Adrenal gland (tissue), 12 donors: ENCODE results near the gene XPR1. TPM values are rescaled to one million over a fixed set of nuclear protein-coding genes. Genes with fewer than 3 reads are reported as not detected.

ENCODE experiments used
- DNase-seq, 7 donors: peaks; one replicate each; pipeline ENCODE4 v3.0.0-alpha.2; 2019 to 2020
- H3K27ac ChIP-seq, 5 donors: fragments of 200-600 bp; sonication (generic) in 4 of 5; 1 replicate in 3 of 5; 2 replicates in 2 of 5; pipeline versions ENCODE4 v1.5.1 to v1.8.0; 2016 to 2020; ENCODE audit warnings: mild to moderate bottlenecking in 1 of 5
- H3K27me3 ChIP-seq: fragments of 200-600 bp; 2 replicates; pipeline ENCODE4 v1.8.0; 2021
- H3K36me3 ChIP-seq, 2 donors: fragments of 200-600 bp; replicated peaks in 1 of 2; 1 replicate in 1 of 2; 2 replicates in 1 of 2; pipeline versions ENCODE4 v1.5.1 to v1.8.0; 2018 to 2022
- H3K4me1 ChIP-seq, 2 donors: fragments of 200-600 bp; replicated peaks in 1 of 2; 1 replicate in 1 of 2; 2 replicates in 1 of 2; pipeline versions ENCODE4 v1.5.1 to v1.8.0; 2018 to 2021
- H3K4me3 ChIP-seq, 4 donors: fragments of 200-600 bp; sonication (generic) in 3 of 4; one replicate each; pipeline ENCODE4 v1.5.1; 2016 to 2018
- H3K9me3 ChIP-seq, 3 donors: fragments of 200-600 bp; sonication (generic) in 1 of 3; replicated peaks in 1 of 3; 1 replicate in 2 of 3; 2 replicates in 1 of 3; pipeline versions ENCODE4 v1.5.1 to v1.8.0; 2016 to 2021
- CTCF ChIP-seq, 6 experiments: fragments of 450-650 bp in 4 of 6; fragments of 200-600 bp in 2 of 6; sonication (generic) in 1 of 6; IDR thresholded peaks; 1 replicate in 5 of 6; 2 replicates in 1 of 6; pipeline versions ENCODE4 v1.5.1 to v1.8.0; 2016 to 2021; ENCODE audit warnings: antibody characterized with exemption in 6 of 6, mild to moderate bottlenecking in 2 of 6, moderate library complexity in 1 of 6
- POLR2A ChIP-seq, 2 donors: fragments of 450-650 bp; IDR thresholded peaks; one replicate each; pipeline ENCODE4 v1.6.1; 2017; ENCODE audit warnings: antibody characterized with exemption in 2 of 2, mild to moderate bottlenecking in 2 of 2, moderate library complexity in 1 of 2
- WGBS, 4 donors: extraction: QIAGEN DNeasy Blood & Tissue Kit in 2 of 4; methylation state at CpG; one replicate each; pipeline versions ENCODE4 v1.1.5 to v1.1.7; 2013 to 2017; 5-methylcytosine and 5-hydroxymethylcytosine counted together
- intact Hi-C, 2 donors: fragments of 100-400 bp; cut with DNase I; formaldehyde crosslinking; loops; one replicate each; pipeline versions ENCODE4 v1.14.1 to v1.15.0; 2022 to 2023
- polyA plus RNA-seq, 3 donors: library from polyadenylated mRNA; stranded (reverse); fragments of 200-250 nt in 2 of 3; fragments of 350-450 nt in 1 of 3; fragmentation: Illumina TruSeq in 1 of 3; extraction: RNeasy Lipid Tissue Mini Kit (QIAGEN cat#74804) in 1 of 3; gene quantifications; one replicate each; pipeline ENCODE4 v1.2.3, GENCODE V29; 2013 to 2014
- total RNA-seq, 9 donors: library from RNA; depleted of rRNA in 4 of 9; stranded (reverse); fragments of >200 nt in 4 of 9; fragments of 120-200 nt in 1 of 9; fragmentation: NEBNext Ultra II Directional in 1 of 9; extraction: Animal tissue kit (Norgen Biotek cat#: 25700) in 1 of 9; gene quantifications; one replicate each; pipeline versions ENCODE4 v1.1.0 to v1.2.4, GENCODE V29; 2013 to 2023
- donor health status: healthy with polysubstance abuse.
- donor health status: Bipolar disorder and iron deficiency.
- donor health status: DM: yes; HTN: yes; CAD: no.
- donor health status: DM: no; HTN: no; CAD: no.
- donor health status: DM: no; HTN: no; CAD: no.
- donor health status: DM: yes; HTN: yes; CAD: no.

The XPR1 gene
- total and polyA plus RNA-seq, 12 donors: 4.8 to 53.0 (median 24.1) TPM

- Histone ChIP-seq H3K4me1 (peaks cover 0 to 5% of the 10 kb centered on the region in 2 donors), H3K36me3 (no peaks in the 10 kb centered on the region), H3K4me3 (no peak overlapping the region), H3K27me3 (peaks cover 3% of the 10 kb centered on the region), H3K27ac (no peak overlapping the region), H3K9me3 (no peaks in the 10 kb centered on the region)
- TF ChIP-seq POLR2A (IDR thresholded peaks at IDR 0.05): no peak
- no peak for TF ChIP-seq CTCF (IDR thresholded peaks at IDR 0.05)
- WGBS, 4 donors: 86 to 95% (median 91%) methylated on average over 8 to 17 of the region's 17 CpGs
- intact Hi-C loops: no loop called here
- no peak for DNase-seq
Measured at GRCh38 chr1:180916012-180916770, 284.4 kb downstream of the XPR1 start.

GRCh38 chr1:180916771-180917170, 284.9 kb downstream of the XPR1 start:
- H3K36me3 ChIP-seq: no peaks in the 10 kb centered on the region
- H3K27me3 ChIP-seq: peaks cover 3% of the 10 kb centered on the region
- no peak overlapping the region for H3K27ac ChIP-seq
- WGBS, 4 donors: 85 to 89% (median 85%) methylated on average over 7 to 10 of the region's 10 CpGs
- intact Hi-C loops: no loop called here
- no peak overlapping the region for H3K4me3 ChIP-seq
- H3K4me1 ChIP-seq: peaks cover 0 to 2% of the 10 kb centered on the region in 2 donors
- no peak for TF ChIP-seq CTCF (IDR thresholded peaks at IDR 0.05)
- TF ChIP-seq POLR2A (IDR thresholded peaks at IDR 0.05): no peak
- H3K9me3 ChIP-seq: no peaks in the 10 kb centered on the region
- no peak for DNase-seq

GRCh38 chr1:180917306-180918065, 285.7 kb downstream of the XPR1 start:
- no peaks in the 10 kb centered on the region for H3K36me3 ChIP-seq
- no peaks in the 10 kb centered on the region for H3K4me1 ChIP-seq
- WGBS, 4 donors: 80 to 89% (median 85%) methylated on average over 12 of the region's 12 CpGs
- no peak for TF ChIP-seq CTCF (IDR thresholded peaks at IDR 0.05)
- TF ChIP-seq POLR2A (IDR thresholded peaks at IDR 0.05): no peak
- H3K27ac ChIP-seq: no peak overlapping the region
- intact Hi-C loops: no loop called here
- H3K4me3 ChIP-seq: no peak overlapping the region
- H3K9me3 ChIP-seq: no peaks in the 10 kb centered on the region
- DNase-seq: no peak
- peaks cover 3% of the 10 kb centered on the region for H3K27me3 ChIP-seq

- Histone ChIP-seq H3K27me3 (no peaks in the 10 kb centered on the region), H3K36me3 (no peaks in the 10 kb centered on the region), H3K27ac (no peak overlapping the region), H3K4me1 (no peaks in the 10 kb centered on the region), H3K4me3 (no peak overlapping the region), H3K9me3 (no peaks in the 10 kb centered on the region)
- TF ChIP-seq POLR2A (IDR thresholded peaks at IDR 0.05) (no peak), CTCF (IDR thresholded peaks at IDR 0.05) (no peak)
- intact Hi-C loops: no loop called here
- DNase-seq: no peak
- 87 to 94% (median 90%) methylated on average over 7 to 10 of the region's 10 CpGs for WGBS, 4 donors
Measured at GRCh38 chr1:180918519-180918918, 286.7 kb downstream of the XPR1 start.
